Memory B cell (primary cell): ENCODE results near the gene STARD13.
"Not testable (repeated sequence)": the region's sequence is repeated elsewhere in the genome, so short reads cannot be mapped to it uniquely, and the experiment has no call there.

ENCODE experiments used
- ATAC-seq: fragments of 150-1000 bp; cut with Tn5 transposase; 2 replicates; pipeline ENCODE4 v1.10.0; 2021; ENCODE audit warnings: low read depth, mild to moderate bottlenecking, moderate library complexity
- DNase-seq, 2 donors: peaks; one replicate each; pipeline ENCODE4 v3.0.0; 2022; ENCODE audit warnings: low spot score in 2 of 2
- H3K27ac Mint-ChIP-seq: one replicate; pipeline ENCODE4 v1.8.0; 2022; ENCODE audit warnings: mild to moderate bottlenecking, moderate library complexity, mixed read lengths
- H3K27me3 Mint-ChIP-seq: one replicate; pipeline ENCODE4 v1.8.0; 2022; ENCODE audit warnings: mixed read lengths
- H3K36me3 Mint-ChIP-seq: one replicate; pipeline ENCODE4 v1.8.0; 2022; ENCODE audit warnings: mild to moderate bottlenecking, mixed read lengths
- H3K4me1 Mint-ChIP-seq: one replicate; pipeline ENCODE4 v1.8.0; 2022; ENCODE audit warnings: mixed read lengths
- H3K4me3 Mint-ChIP-seq: one replicate; pipeline ENCODE4 v1.8.0; 2022; ENCODE audit warnings: mild to moderate bottlenecking, moderate library complexity, mixed read lengths
- H3K9me3 Mint-ChIP-seq: one replicate; pipeline ENCODE4 v1.8.0; 2022; ENCODE audit warnings: mixed read lengths

STARD13 gene

DNA sequence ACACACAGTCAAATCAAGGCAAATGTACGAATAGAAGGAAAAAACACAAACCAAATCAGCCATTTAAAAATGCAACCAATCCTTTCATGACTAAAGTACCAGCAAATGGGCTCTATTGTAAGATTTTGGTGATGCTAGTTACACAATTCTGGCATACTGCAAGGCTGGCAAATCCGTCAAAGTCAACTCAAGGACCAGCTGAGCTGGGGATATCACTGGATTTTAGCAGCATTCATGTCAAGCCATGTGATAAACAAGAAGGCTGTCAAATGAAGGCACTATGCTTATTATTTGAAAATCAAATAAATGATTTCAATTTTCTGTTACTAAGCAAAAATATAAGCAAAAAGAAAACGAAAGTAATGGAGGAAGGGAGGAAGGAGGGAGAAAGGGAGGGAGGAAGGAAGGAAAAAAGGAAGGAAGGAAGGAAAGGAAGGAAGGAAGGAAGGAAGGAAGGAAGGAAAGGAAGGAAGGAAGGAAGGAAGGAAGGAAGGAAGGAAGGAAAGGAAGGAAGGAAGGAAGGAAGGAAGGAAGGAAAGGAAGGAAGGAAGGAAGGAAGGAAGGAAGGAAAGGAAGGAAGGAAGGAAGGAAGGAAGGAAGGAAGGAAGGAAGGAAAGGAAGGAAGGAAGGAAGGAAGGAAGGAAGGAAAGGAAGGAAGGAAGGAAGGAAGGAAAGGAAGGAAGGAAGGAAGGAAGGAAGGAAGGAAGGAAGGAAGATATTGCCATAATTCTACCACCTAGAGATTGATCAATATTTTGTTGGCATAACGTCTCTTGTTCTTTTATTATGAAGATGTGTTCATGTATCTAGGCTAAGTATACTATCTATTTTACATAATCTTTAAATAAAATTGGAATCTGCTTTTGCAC, 108.0 kb downstream of the STARD13 start:
- not testable (repeated sequence) for DNase-seq, H3K4me1 Mint-ChIP-seq, ATAC-seq, H3K27ac Mint-ChIP-seq, H3K4me3 Mint-ChIP-seq, H3K9me3 Mint-ChIP-seq, H3K27me3 Mint-ChIP-seq, H3K36me3 Mint-ChIP-seq

GRCh38 chr13:33176526-33176925, 109.0 kb downstream of the STARD13 start:
- no peak overlapping the region for H3K4me3 Mint-ChIP-seq
- DNase-seq (no peak), ATAC-seq (no peak)
- H3K27ac Mint-ChIP-seq, result no peak overlapping the region
- no peaks in the 10 kb centered on the region for H3K36me3 Mint-ChIP-seq
- no peaks in the 10 kb centered on the region for H3K9me3 Mint-ChIP-seq
- no peaks in the 10 kb centered on the region for H3K27me3 Mint-ChIP-seq
- no peaks in the 10 kb centered on the region for H3K4me1 Mint-ChIP-seq

GRCh38 chr13:33175991-33176390, 109.6 kb downstream of the STARD13 start:
- no peaks in the 10 kb centered on the region for H3K36me3 Mint-ChIP-seq
- no peak overlapping the region for H3K27ac Mint-ChIP-seq
- no peaks in the 10 kb centered on the region for H3K27me3 Mint-ChIP-seq
- no peak overlapping the region for H3K4me3 Mint-ChIP-seq
- DNase-seq (no peak), ATAC-seq (no peak)
- H3K4me1 Mint-ChIP-seq, result no peaks in the 10 kb centered on the region
- no peaks in the 10 kb centered on the region for H3K9me3 Mint-ChIP-seq

DNA sequence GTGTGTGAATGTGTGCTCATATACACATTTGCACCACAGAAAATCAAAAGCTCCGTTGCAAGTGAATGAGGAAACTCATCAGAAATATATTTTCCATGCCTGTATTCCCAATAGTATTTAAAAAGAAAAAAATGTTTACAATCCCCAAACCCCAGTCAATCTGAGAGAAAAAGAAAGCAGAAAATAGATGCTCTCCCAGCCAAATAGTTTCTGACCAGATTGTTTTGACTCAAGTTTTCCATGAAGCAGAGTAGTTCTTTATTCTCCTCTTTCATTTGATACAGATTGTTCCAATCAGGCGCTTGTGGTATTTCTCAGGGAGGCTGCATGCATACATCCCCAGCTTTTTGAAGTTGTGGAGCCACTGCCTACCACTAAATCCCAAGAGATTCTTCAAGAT, 110.6 kb downstream of the STARD13 start:
- DNase-seq (no peak), ATAC-seq (no peak)
- no peaks in the 10 kb centered on the region for H3K9me3 Mint-ChIP-seq
- no peaks in the 10 kb centered on the region for H3K27me3 Mint-ChIP-seq
- H3K4me1 Mint-ChIP-seq, result no peaks in the 10 kb centered on the region
- H3K27ac Mint-ChIP-seq, result no peak overlapping the region
- no peaks in the 10 kb centered on the region for H3K36me3 Mint-ChIP-seq
- no peak overlapping the region for H3K4me3 Mint-ChIP-seq

- Mint-ChIP-seq H3K4me1 (no peaks in the 10 kb centered on the region), H3K9me3 (no peaks in the 10 kb centered on the region), H3K36me3 (no peaks in the 10 kb centered on the region), H3K27ac (no peak overlapping the region), H3K27me3 (peaks cover 2% of the 10 kb centered on the region), H3K4me3 (no peak overlapping the region)
- no peak for DNase-seq
- ATAC-seq, result no peak
These were observed 111.1 kb downstream of the STARD13 start for GRCh38 chr13:33174491-33174890.

- Mint-ChIP-seq H3K27ac (no peak overlapping the region), H3K27me3 (peaks cover 2% of the 10 kb centered on the region), H3K36me3 (no peaks in the 10 kb centered on the region), H3K4me3 (no peak overlapping the region), H3K4me1 (no peaks in the 10 kb centered on the region), H3K9me3 (no peaks in the 10 kb centered on the region)
- DNase-seq, result no peak
- no peak for ATAC-seq
These were observed 112.6 kb downstream of the STARD13 start for GRCh38 chr13:33172911-33173310.

- DNase-seq, result no peak
- Mint-ChIP-seq H3K27me3 (peaks cover 2% of the 10 kb centered on the region), H3K4me1 (no peaks in the 10 kb centered on the region), H3K36me3 (no peaks in the 10 kb centered on the region), H3K9me3 (no peaks in the 10 kb centered on the region), H3K4me3 (no peak overlapping the region), H3K27ac (no peak overlapping the region)
- no peak for ATAC-seq
These were observed 113.2 kb downstream of the STARD13 start for GRCh38 chr13:33172400-33172799.

GRCh38 chr13:33169273-33169980, 116.1 kb downstream of the STARD13 start:
- no peak for ATAC-seq

GRCh38 chr13:33168321-33168960, 117.1 kb downstream of the STARD13 start:
- H3K27ac Mint-ChIP-seq, result no peak overlapping the region

More at GRCh38 chr13:33169273-33169980, 116.1 kb downstream of the STARD13 start:
- no peak overlapping the region for H3K27ac Mint-ChIP-seq
- DNase-seq, result no peak
- H3K36me3 Mint-ChIP-seq, result no peaks in the 10 kb centered on the region
- H3K4me3 Mint-ChIP-seq, result no peak overlapping the region
- H3K4me1 Mint-ChIP-seq, result no peaks in the 10 kb centered on the region
- peaks cover 4% of the 10 kb centered on the region for H3K27me3 Mint-ChIP-seq
- H3K9me3 Mint-ChIP-seq, result no peaks in the 10 kb centered on the region

GRCh38 chr13:33167491-33167890, 118.1 kb downstream of the STARD13 start:
- peaks cover 4% of the 10 kb centered on the region for H3K9me3 Mint-ChIP-seq
- no peak overlapping the region for H3K27ac Mint-ChIP-seq
- no peak for DNase-seq
- H3K36me3 Mint-ChIP-seq, result peaks cover 4% of the 10 kb centered on the region
- H3K27me3 Mint-ChIP-seq, result peaks cover 4% of the 10 kb centered on the region
- no peak for ATAC-seq
- H3K4me3 Mint-ChIP-seq, result no peak overlapping the region
- H3K4me1 Mint-ChIP-seq, result no peaks in the 10 kb centered on the region

More at GRCh38 chr13:33168321-33168960, 117.1 kb downstream of the STARD13 start:
- Mint-ChIP-seq H3K27me3 (peaks cover 4% of the 10 kb centered on the region), H3K4me3 (no peak overlapping the region), H3K4me1 (no peaks in the 10 kb centered on the region), H3K9me3 (no peaks in the 10 kb centered on the region), H3K36me3 (no peaks in the 10 kb centered on the region)
- ATAC-seq (no peak), DNase-seq (no peak)

- Mint-ChIP-seq H3K9me3 (peaks cover 8% of the 10 kb centered on the region), H3K4me1 (no peaks in the 10 kb centered on the region), H3K4me3 (no peak overlapping the region), H3K27me3 (peaks cover 4% of the 10 kb centered on the region), H3K27ac (no peak overlapping the region), H3K36me3 (peaks cover 5% of the 10 kb centered on the region)
- ATAC-seq (no peak), DNase-seq (no peak)
These were observed 119.8 kb downstream of the STARD13 start for GRCh38 chr13:33165787-33166186.

DNA sequence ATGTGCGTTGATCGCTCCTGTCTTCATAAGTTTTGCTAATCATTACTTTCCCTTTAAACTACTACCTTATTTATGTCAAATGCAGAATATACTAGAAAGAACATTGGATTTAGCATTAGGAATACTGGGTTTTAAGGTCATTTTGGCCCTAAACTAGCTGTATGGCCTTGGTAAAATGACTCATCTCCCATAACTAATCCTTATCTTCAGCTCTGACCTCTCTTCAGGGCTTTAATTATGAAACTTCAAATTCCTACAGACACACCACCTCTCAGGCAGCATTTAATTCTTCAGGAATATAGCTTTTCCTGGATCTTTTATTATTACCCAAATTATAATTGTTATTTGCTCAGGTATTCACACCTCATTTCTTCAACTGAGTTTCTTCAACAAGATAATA, 121.2 kb downstream of the STARD13 start:
- peaks cover 5% of the 10 kb centered on the region for H3K36me3 Mint-ChIP-seq
- no peak overlapping the region for H3K27ac Mint-ChIP-seq
- no peaks in the 10 kb centered on the region for H3K4me1 Mint-ChIP-seq
- H3K9me3 Mint-ChIP-seq, result peaks cover 8% of the 10 kb centered on the region
- no peak overlapping the region for H3K4me3 Mint-ChIP-seq
- no peak for ATAC-seq
- H3K27me3 Mint-ChIP-seq, result peaks cover 1% of the 10 kb centered on the region
- no peak for DNase-seq

- not testable (repeated sequence) for H3K4me3 Mint-ChIP-seq, H3K36me3 Mint-ChIP-seq, H3K27ac Mint-ChIP-seq, DNase-seq, H3K4me1 Mint-ChIP-seq, ATAC-seq, H3K9me3 Mint-ChIP-seq, H3K27me3 Mint-ChIP-seq
These were observed 122.8 kb downstream of the STARD13 start for GRCh38 chr13:33162725-33163124.

- ATAC-seq (no peak), DNase-seq (no peak)
- H3K4me1 Mint-ChIP-seq, result peaks cover 2% of the 10 kb centered on the region
- no peak overlapping the region for H3K4me3 Mint-ChIP-seq
- peaks cover 1% of the 10 kb centered on the region for H3K27me3 Mint-ChIP-seq
- peaks cover 5% of the 10 kb centered on the region for H3K36me3 Mint-ChIP-seq
- peaks cover 8% of the 10 kb centered on the region for H3K9me3 Mint-ChIP-seq
- no peak overlapping the region for H3K27ac Mint-ChIP-seq
These were observed 126.7 kb downstream of the STARD13 start for GRCh38 chr13:33158816-33159215.
